HG03520 (cell line): Measurements from ENCODE around the gene SRSF5.

Experiments
- ATAC-seq: cut with Tn5 transposase; IDR thresholded peaks from one replicate; pipeline ENCODE4 v1.9.1; 2021; ENCODE audit warnings: mild to moderate bottlenecking, moderate library complexity; ENCODE audit not compliant: unreplicated experiment

Gene SRSF5

DNA sequence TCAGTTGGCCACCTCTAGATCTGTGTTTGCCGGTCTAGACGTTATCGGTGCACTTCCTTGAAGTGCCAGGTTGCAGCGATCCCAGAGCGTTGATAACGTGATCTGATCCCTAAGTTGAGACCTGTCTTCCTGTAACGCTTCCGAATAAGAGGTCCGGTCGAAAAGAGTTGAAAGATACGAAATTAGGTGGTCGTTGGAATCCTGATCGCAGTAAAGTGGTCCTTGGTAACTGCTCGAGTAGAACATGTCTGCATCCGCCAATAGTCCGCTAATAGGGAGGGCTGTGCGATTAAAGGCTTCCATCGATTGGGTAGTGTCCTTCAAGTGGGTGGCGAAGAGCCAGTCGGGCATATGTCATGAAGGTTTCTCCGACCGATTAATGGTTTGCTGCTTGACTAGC is 2.7 kb downstream of the SRSF5 start:
- ATAC-seq = no peak

DNA sequence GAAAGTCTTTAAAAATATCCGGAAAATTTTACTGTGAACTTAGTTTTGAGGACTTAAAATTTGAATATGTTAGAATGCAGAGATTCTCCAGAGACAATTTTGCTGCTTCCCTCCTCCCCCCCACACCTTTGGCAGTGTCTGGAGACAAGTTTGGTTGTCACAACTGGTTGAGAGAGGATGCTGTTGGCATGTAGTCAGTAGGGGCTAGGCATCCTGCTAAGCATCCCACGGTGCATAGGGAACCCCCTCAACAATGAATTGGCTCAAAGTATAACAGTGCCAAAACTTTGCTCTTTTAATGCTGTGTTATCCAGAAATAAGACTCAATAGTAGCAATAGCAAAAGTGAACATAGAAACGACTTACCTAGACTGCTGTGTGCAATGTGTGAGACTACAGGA is 3.6 kb downstream of the SRSF5 start:
- no peak for ATAC-seq

DNA sequence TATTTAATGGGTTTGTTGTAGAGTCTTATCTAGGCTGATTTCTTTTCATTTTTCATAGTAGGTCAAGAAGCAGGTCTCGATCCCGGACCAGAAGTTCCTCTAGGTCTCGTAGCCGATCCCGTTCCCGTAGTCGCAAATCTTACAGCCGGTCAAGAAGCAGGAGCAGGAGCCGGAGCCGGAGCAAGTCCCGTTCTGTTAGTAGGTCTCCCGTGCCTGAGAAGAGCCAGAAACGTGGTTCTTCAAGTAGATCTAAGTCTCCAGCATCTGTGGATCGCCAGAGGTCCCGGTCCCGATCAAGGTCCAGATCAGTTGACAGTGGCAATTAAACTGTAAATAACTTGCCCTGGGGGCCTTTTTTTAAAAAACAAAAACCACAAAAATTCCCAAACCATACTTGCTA is 4.2 kb downstream of the SRSF5 start:
- ATAC-seq = no peak

DNA sequence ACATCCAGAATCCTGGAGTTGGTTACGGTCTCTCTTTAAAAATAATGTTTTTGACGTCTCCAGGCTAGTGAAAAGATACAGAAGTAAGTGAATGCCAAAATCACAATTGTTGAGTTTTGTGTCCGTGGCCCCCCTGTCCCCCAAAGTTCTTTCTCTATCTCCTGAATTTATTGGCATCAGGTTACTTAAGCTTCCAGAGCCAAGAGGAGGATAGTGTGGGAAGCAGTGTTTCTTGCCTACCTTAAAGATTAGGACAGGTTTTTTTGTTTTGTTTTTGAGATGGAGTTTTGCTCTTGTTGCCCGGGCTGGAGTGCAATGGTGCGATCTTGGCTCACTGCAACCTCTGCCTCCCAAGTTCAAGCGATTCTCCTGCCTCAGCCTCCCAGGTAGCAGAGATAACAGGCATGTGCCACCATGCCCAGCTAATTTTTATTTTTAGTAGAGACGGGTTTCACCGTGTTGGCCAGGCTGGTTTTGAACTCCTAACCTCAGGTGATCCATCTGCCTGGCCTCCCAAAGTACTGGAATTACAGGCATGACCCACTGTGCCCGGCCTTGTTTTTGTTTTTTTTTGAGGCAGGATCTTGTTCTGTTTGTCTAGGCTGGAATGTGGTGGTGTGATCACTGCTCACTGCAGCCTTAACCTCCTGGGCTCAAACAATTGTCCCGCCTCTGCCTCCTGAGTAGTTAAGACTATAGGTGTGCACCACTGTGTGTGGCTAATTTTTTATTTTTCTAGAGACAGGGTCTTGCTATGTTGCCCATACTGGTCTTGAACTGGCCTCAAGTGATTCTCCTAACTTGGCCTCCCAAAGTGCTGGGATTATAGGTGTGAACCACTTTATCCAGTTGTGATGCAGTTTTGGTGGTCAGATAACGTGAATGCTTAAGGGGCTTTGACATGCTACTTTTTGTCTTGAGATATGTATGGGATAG is 5.4 kb downstream of the SRSF5 start:
- ATAC-seq = no peak

DNA sequence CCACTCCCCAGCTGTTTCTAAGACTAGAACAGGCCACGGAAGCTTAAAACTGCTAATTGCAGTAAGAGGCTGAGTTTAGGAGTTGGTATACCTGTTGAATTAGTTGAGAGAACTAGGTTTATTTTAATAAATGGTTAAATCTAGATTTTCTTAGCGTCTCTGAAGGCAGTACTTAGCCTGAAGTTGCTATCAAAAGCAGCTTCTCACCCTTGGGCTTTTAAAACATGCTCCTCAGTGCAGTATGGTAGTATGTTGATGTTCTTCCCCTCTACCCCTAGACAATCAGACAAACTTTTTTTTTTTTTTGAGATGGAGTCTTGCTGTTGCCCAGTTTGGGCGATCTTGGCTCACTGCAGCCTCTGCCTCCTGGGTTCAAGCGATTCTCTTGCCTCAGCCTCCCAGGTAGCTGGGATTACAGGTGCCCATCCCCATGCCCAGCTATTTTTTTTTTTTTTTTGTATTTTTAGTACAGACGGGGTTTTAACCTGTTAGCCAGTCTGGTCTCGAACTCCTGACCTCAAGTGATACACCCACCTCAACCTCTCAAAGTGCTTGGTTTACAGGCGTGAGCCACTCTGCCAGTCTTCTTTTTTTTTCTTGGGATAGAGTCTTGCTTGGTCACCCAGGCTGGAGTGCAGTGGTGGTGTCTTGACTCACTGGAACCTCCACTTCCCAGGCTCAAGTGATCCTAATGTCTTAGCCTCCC is 6.8 kb downstream of the SRSF5 start:
- ATAC-seq = no peak

DNA sequence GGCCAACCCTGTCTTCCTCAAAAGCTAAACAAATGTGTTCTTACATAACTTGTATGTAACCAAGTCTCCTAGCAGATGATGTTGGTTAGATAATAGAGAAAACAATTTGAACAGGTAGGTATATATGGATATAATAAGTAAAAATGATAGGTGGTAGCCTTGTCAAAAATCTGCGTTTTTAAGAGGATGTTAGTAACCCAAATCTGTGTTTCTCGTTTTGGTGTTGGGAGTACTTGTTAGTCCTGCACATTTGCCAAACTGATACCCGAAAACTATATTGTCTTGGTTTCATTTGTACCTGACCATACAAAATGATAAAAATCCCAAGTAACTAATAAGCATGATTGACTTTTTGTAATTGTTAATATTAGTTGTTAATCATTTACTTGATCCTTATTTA is 8.1 kb downstream of the SRSF5 start:
- no peak for ATAC-seq

DNA sequence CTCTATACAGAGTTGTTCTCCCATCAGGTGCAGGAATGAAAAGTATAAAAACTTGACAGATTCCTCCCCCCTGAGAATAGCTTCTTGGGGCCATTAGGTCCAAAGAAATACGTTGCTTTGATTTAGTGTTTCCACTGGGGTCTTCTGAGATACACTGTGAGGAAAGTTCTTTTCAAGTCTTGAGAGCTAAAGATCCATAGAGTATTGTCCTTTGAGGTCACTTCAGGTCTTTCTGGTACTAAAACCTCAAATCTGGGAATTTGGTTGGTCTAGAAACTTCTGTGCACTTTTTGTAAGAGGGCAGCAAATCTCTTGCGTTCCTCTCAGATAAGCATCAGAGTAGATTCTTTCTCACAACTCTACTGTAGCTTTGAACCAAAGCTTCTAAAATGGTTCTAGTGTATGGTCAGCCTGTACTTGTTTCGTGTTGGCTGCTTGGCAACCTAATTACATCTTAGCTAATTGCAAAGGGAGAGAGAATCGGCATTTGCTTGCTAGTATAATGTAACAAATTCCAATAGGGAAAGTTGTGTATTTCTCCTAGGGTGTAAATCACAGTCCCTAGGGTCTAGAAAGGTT is 10.0 kb downstream of the SRSF5 start:
- no peak for ATAC-seq

DNA sequence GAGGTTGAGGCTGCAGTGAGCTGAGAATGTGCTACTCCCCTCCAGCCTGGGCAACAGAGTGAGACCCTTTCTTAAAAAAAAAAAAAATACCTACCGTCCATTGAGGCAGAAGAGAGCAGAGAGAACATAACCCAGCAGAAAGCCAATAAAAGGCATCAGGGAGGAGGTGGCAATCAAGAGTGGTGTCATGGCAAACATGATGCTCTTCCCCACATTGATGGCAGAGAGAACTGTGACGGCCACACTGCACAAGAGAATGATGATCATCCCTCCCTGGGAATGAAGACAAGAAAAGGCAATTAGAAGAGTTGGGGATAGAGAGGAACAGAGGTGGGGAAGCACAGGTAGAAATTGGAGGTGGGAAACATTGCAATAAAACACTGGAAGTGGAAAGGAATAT is 12.1 kb downstream of the SRSF5 start:
- no peak for ATAC-seq

DNA sequence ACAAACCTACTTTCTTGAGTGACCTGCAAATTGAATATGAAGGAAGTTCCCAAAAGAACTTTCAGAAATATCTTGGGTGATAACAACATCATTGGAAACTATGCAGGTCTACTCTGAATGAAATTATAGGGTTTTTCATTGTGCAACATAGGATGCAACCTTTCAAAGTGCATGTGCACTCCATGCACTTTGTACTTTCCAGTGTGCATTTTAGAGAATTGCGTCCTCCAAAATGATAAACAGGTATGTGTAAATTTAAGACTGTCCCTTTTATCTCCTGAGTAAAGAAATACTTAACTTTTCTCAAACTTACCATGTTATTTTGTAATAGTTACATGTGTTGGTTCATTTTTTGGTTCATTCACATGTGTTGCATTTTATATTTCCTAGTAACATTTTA is 13.2 kb downstream of the SRSF5 start:
- no peak for ATAC-seq

DNA sequence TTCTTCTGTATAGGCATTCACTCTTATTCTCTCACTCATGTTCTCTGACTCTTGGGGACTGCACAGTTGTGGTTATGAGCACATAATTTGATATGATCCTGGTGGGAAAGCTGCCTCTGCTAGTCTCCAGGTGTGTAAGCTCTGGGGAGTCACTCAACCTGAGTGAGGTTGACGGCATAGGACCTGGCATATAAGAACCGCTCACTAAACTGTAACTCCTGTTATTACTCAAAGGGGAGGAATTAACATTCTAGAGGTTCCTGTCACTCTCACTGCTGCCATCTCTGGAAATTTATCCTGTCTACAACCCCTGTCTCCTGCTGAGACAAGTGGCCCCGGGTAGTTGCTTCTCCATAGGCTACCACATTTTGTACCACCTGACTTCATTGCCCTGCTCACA is 14.0 kb downstream of the SRSF5 start:
- ATAC-seq = no peak

DNA sequence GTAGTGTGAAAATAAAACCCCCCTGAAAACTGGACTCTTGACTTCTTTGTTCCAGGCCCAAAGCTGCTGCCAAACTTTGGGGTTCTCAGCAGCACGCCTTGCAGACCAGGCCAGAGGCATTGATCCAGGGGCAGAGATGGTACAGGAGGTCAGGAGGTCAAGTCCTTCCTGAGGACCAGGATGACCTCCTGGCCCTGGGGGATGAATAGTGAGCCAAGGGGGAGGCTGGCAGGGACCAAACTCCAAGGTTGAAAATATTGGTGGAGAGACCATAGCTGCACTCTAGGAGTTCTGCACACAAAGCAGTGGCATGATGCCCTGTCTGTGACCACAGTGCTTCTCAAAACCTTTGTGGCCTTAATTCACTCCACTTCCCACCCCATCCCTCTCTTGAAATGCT is 18.0 kb downstream of the SRSF5 start:
- no peak for ATAC-seq

DNA sequence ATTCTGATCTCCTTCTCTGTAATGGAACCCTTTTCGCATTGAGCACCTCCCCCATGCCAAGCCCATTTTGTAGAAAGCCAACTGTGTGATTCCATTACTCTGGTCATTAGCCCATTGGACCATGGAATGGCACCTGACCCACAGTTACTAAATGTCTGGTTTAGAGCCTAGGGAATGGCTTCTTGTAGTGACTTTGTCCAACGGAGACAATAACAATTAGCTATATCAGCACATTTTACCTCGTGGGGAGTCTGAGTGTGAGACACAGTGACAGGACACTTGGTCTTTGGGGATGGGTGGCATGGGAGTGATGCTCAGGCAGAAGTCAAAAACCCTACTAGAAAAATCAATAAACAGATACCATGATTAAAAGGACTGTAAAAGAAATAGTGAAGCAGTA is 19.7 kb downstream of the SRSF5 start:
- ATAC-seq = no peak

DNA sequence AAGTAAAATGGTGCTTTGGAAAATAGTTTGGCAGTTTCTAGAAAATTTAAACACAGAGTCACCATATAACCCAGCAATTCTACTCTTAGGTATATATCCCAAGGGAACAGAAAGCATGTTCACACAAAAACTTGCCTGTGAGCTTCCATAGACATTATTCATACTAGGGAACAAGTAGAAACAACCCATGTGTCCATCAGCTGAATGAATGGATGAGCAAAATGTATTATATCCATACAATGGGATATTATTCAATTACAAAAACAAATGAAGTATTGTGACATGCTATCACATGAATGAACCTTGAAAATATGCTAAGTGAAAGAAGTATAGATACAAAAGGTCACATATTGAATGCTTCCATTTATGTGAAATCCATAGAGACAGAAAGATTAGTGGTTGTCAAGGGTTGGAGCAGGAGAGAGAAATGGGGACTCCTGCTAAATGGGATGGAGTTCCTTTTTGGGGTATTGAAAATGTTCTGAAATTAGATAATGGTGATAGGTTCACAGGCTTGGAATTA is 22.2 kb downstream of the SRSF5 start:
- ATAC-seq = no peak

DNA sequence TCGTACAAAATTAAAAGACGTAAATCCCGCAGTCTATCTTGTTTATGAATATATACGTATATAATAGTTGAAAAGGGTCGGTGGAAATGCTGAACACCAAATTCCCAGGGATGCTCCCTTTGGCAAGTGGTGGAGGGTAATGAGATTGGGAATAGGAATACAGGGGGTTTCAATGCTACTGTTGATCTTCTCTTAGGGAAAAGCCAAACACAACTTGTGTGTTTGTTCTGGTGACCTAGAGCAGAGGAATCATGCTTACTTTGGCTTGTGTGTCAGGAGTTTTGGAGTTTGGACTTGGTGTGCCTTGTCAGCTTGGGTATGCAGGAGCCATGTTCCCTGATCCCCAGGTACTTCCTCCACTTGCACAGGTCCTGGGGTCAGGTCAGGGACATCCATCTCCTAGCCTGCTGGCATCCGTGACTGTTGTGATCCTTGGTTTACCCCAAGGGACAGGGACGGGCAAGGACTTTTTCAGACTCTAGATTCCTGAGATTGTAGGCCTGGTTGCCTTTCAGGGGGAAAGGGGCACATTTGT is 26.0 kb downstream of the SRSF5 start:
- ATAC-seq = no peak

DNA sequence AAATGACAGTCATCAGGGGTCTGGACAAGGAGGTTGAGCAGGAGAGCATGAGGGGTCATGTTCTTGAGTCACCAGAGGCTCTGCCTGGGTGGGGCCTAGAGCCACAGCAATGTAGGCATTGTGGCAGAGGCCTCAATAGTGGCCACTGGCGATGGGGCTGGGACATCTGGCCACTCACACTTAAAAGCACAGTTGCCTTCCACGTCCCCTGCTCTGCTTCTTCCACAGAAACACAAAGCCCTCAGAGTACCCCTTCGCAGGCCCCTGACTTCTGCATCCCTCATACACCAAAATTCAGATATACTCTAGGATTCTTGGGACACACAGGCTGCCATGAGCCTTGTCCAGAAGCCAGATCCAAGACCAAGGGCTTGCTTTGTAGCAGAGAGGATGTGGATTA is 27.8 kb downstream of the SRSF5 start:
- ATAC-seq = no peak

DNA sequence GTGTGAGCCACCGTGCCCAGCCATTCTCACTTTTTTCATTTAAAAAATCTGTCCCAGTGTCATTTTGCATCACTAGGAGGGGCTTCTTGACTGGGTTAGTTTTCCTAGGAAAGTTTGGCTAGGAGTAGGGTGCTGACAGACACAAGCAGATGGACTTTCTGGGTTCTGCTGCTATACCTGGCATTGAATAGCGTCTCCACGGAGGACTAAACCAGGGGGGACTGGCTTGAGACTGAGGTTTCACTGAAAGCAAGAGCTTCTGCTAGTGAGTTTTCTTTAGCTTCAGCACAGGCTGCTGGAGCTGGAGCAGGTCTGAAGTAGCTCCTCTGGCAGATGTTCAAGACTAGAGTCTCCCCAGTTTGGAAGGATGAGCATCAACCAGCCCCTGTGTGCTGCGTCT is 28.7 kb downstream of the SRSF5 start:
- no peak for ATAC-seq

DNA sequence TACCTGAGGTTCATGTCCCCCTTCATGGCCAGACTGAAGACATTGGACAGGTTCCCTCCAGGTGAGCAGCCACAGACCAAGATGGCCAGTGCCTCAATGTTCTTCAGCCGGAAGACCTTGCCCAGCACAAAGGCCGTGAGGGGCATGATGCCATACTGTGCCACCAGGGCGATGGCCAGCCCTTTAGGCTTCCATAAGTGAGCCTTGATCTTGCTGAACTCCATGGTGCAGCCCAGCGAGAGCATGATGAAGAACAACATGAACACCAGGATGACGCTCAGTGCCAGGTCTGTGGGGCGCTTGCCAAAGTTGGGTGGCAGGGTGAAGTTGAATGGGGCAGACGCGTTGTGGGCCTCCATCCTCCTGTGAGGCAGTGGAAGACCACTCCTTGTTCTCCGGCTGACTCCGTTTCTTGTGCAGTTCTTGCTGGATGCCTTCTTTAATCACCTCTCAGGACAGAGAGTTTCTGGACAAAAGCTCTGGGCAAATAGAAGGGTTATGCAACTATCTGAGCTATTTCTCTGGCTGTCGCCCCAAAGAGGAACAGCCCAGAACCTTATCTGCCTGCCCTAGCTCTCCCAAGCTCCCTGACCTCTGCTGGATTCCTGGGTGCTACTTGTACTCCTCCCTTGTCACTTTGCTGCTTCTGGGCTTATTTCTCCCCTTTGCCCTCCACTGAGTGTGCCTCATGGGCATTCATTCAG is 30.0 kb downstream of the SRSF5 start, which contains the start of gene SLC10A1:
TSS of gene SLC10A1 (minus strand) at position 445 of the 704 bp plus-strand sequence. CDS start at position 359, 86 bp downstream.
- ATAC-seq = no peak

DNA sequence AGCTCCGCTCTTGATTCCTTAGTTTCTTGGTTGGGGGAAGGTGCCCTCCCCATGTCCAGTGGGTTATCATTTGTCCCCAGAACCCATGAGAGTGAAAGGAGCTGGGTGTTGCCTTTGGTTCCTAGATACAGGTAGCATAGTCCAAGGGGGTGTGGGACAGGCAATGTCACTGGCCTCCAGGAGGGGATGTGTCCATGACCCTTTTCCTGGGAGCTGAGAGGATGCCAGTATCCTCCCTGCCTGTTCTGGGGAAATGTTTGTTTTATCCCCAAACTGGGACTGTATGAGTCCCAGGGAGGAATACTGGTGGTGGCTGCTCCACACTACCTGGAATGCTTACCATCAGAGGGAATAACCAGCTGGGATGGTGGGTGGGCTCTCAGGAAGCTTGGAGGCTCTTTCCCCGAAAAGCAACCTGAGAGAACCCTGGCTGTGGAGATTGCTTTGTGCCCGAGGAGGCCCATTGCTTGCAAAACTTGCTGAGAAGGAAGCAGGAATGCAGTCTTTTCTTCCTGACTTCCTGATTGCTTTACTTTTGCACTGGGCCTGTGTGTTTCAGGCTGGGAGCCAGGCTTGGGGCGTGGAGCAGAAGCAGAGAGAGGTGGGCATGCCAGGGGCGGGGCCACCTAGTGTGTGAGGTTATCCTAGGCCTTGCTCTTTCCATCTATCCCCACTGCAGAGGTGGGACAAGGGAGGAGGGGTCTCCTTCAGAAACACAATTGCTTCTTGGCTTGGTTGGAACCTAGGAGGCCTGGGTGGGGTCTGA is 30.8 kb downstream of the SRSF5 start:
- no peak for ATAC-seq

DNA sequence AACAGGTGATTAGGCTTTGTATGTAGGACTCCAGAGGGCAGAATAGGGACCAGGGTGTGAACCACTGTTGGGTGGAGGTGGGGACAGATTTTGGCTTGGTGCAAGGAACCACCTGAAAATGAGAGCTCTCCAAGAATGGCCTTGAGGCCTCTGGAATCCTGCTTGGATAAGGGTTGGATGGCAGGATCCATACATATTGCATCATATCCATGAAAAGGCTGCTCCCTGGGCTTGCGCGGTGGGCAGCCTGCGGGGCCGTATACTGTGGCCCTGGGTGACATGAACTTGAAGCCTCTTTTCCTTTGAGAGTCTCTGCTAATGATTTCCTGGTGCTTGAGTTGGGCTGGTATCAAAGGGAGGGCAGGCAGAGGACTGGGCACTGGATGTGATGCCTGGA is 31.4 kb downstream of the SRSF5 start:
- no peak for ATAC-seq

DNA sequence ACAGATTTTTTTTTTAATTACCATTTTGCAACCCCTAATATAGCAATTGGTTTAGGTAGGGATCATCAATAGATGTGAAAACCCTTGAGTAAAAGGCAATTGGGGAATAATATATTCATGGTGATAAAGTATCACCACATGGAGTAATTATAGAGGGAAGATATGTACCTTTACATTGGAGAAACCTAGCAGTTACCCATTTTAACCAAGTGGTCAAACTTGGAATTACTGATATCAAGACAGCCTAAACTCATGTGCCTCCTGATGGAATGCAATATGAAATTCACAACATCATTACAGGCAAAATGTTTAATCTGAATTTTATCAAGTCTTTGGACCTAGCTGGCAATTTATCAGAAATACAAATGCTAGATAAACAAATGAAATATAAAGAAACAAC is 36.8 kb downstream of the SRSF5 start:
- no peak for ATAC-seq
